PC-3 (cell line): Measurements from ENCODE around the gene STYK1.

Source experiments
- CTCF ChIP-seq: fragments of 300-600 bp; sonication (generic); conservative IDR thresholded peaks from 2 replicates; pipeline ENCODE4 v1.5.1; 2017; ENCODE audit warnings: antibody characterized with exemption, low read depth, mild to moderate bottlenecking, low read length
- EZH2phosphoT487 ChIP-seq: fragments of 300-600 bp; sonication (generic); IDR thresholded peaks from 2 replicates; pipeline ENCODE4 v1.6.1; 2018; ENCODE audit warnings: mild to moderate bottlenecking, antibody characterized with exemption, low read length, borderline replicate concordance

DNA sequence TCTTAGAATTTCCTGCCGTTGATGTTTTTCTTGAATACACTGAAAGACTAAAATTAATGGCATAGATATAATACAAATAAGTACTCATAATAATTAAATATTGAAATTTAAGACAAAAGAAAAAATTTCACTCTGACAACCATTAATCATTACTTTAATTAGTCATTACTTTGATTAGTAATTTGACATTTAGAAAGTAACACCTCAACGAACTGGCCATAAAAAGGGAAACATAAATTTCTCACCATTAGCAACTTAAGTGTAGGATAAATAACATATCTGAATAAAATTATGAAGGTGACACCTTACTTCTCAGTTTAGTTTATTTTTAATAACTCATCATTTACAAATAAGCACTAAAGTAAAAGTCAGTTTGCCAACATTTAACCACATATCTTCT lies 78.0 kb downstream of the STYK1 start:
- TF ChIP-seq CTCF (no peak), EZH2phosphoT487 (no peak)
